ENCODE data around the gene ATP6V0E1.

Gene ATP6V0E1

DNA sequence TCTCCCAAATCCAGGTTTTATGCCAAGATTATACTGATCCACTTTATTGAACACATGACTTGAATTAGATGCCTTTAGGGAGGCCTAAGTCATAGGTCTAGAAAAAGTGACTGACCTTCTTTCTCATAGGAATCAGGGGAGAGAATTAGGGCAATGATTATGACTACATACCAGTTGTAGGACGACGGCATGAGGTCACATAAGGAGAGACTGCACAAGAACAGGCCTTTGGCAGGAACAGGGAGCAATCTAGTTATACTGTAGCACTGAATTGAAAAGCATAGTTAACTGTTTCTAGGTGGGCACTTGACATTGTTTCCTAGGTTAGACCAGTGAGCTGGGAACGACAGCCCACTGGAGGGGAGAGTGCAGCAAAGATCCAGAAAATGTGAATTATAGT is 95.3 kb downstream of the ATP6V0E1 start:
- no peak overlapping the region for H3K4me3 ChIP-seq (ENCODE audit: low read depth, low read length)
- DNase-seq (ENCODE audit: low read depth): no peak
- TF ChIP-seq, protein P1, sequence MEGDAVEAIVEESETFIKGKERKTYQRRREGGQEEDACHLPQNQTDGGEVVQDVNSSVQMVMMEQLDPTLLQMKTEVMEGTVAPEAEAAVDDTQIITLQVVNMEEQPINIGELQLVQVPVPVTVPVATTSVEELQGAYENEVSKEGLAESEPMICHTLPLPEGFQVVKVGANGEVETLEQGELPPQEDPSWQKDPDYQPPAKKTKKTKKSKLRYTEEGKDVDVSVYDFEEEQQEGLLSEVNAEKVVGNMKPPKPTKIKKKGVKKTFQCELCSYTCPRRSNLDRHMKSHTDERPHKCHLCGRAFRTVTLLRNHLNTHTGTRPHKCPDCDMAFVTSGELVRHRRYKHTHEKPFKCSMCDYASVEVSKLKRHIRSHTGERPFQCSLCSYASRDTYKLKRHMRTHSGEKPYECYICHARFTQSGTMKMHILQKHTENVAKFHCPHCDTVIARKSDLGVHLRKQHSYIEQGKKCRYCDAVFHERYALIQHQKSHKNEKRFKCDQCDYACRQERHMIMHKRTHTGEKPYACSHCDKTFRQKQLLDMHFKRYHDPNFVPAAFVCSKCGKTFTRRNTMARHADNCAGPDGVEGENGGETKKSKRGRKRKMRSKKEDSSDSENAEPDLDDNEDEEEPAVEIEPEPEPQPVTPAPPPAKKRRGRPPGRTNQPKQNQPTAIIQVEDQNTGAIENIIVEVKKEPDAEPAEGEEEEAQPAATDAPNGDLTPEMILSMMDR (IDR thresholded peaks at IDR 0.05; ENCODE audit: insufficient read depth, low read depth, low read length, missing control alignments): no peak

All from GM12865 (cell line).